GM23338 (cell line): ENCODE measurements around the gene ZFYVE21. TPM values are rescaled to one million over a fixed set of nuclear protein-coding genes. Genes with fewer than 3 reads are reported as not detected.

ENCODE experiments used
- ATAC-seq: fragments of 200-7000 bp; cut with Tn5 transposase; 3 replicates; pipeline ENCODE4 v1.9.1; 2020
- DNase-seq: peaks from one replicate; pipeline ENCODE4 v3.0.0-alpha.2; 2015; ENCODE audit warnings: low spot score
- H2AFZ ChIP-seq: fragments of 200-600 bp; sonication (generic); 2 replicates; pipeline ENCODE4 v1.8.0; 2016; ENCODE audit warnings: antibody characterized with exemption, mild to moderate bottlenecking, moderate library complexity
- H3F3A ChIP-seq: fragments of 200-600 bp; sonication (generic); replicated peaks from 2 replicates; pipeline ENCODE4 v1.8.0; 2017; ENCODE audit warnings: antibody characterized with exemption, mixed run types, low read depth
- H3K27ac ChIP-seq: fragments of 200-600 bp; sonication (generic); 2 replicates; pipeline ENCODE4 v1.6.1; 2016; ENCODE audit warnings: low read depth
- H3K27me3 ChIP-seq: fragments of 200-600 bp; sonication (generic); 2 replicates; pipeline ENCODE4 v1.8.0; 2016; ENCODE audit warnings: mild to moderate bottlenecking, mixed run types, moderate library complexity; ENCODE audit not compliant: insufficient read depth
- H3K36me3 ChIP-seq: fragments of 200-600 bp; sonication (generic); 2 replicates; pipeline ENCODE4 v1.8.0; 2016; ENCODE audit warnings: mild to moderate bottlenecking; ENCODE audit not compliant: insufficient read depth
- H3K4me1 ChIP-seq: fragments of 200-600 bp; sonication (generic); 2 replicates; pipeline ENCODE4 v1.8.0; 2016; ENCODE audit warnings: mild to moderate bottlenecking, moderate library complexity; ENCODE audit not compliant: insufficient read depth
- H3K4me2 ChIP-seq: fragments of 200-600 bp; sonication (generic); 2 replicates; pipeline ENCODE4 v1.7.1; 2017; ENCODE audit warnings: mixed run types
- H3K4me3 ChIP-seq: fragments of 200-600 bp; sonication (generic); 2 replicates; pipeline ENCODE4 v1.6.1; 2016; ENCODE audit warnings: mixed run types
- H3K79me2 ChIP-seq: fragments of 200-600 bp; sonication (generic); replicated peaks from 2 replicates; pipeline ENCODE4 v1.8.0; 2017; ENCODE audit warnings: mild to moderate bottlenecking; ENCODE audit not compliant: insufficient read depth
- H3K9me2 ChIP-seq: fragments of 200-600 bp; sonication (generic); 2 replicates; pipeline ENCODE4 v1.8.0; 2017; ENCODE audit not compliant: insufficient read depth
- H4K20me1 ChIP-seq: fragments of 200-600 bp; sonication (generic); replicated peaks from 2 replicates; pipeline ENCODE4 v1.8.0; 2017; ENCODE audit warnings: mild to moderate bottlenecking; ENCODE audit not compliant: insufficient read depth
- H3K27ac Mint-ChIP-seq: 2 replicates; pipeline ENCODE4 v1.8.0; 2020; ENCODE audit warnings: inconsistent platforms, mild to moderate bottlenecking, moderate library complexity, mixed read lengths
- H3K27me3 Mint-ChIP-seq: 3 replicates; pipeline ENCODE4 v1.8.0; 2022; ENCODE audit warnings: low read depth, mild to moderate bottlenecking, moderate library complexity, mixed read lengths, inconsistent platforms; ENCODE audit not compliant: insufficient read depth, poor library complexity
- H3K36me3 Mint-ChIP-seq: 3 replicates; pipeline ENCODE4 v1.8.0; 2021; ENCODE audit warnings: low read depth, mild to moderate bottlenecking, inconsistent platforms, moderate library complexity, mixed read lengths
- H3K4me1 Mint-ChIP-seq: 3 replicates; pipeline ENCODE4 v1.8.0; 2020; ENCODE audit warnings: mild to moderate bottlenecking, inconsistent platforms, mixed read lengths
- H3K4me3 Mint-ChIP-seq: 3 replicates; pipeline ENCODE4 v1.8.0; 2021; ENCODE audit warnings: moderate library complexity, mild to moderate bottlenecking, inconsistent platforms, mixed read lengths
- H3K9me3 Mint-ChIP-seq: 3 replicates; pipeline ENCODE4 v1.8.0; 2020; ENCODE audit warnings: moderate library complexity, mild to moderate bottlenecking, inconsistent platforms, mixed read lengths
- CREB1 ChIP-seq: fragments of 250-450 bp; sonication (Bioruptor Pico); IDR thresholded peaks from 2 replicates; pipeline ENCODE4 v1.5.0; 2020; ENCODE audit warnings: low read depth, mild to moderate bottlenecking, moderate library complexity
- CTCF ChIP-seq, 2 experiments: fragments of 200-600 bp in 1 of 2; sonication (generic) in 1 of 2; conservative IDR thresholded peaks; 2 replicates each; pipeline versions ENCODE4 v1.5.1 to v1.6.1; 2016 to 2017; ENCODE audit warnings: antibody characterized with exemption in 2 of 2, low read depth in 2 of 2, mild to moderate bottlenecking in 2 of 2, moderate library complexity in 1 of 2
- ETS1 ChIP-seq: IDR thresholded peaks from 2 replicates; pipeline ENCODE4 v1.6.1; 2016; ENCODE audit warnings: antibody characterized with exemption
- EZH2 ChIP-seq: fragments of 200-600 bp; sonication (generic); IDR thresholded peaks from one replicate; pipeline ENCODE4 v1.8.0; 2017; ENCODE audit warnings: antibody characterized with exemption, mild to moderate bottlenecking, low read depth; ENCODE audit not compliant: unreplicated experiment
- EZH2phosphoT487 ChIP-seq: fragments of 200-600 bp; sonication (generic); IDR thresholded peaks from one replicate; pipeline ENCODE4 v1.8.1; 2018; ENCODE audit warnings: antibody characterized with exemption; ENCODE audit not compliant: unreplicated experiment
- JUNB ChIP-seq: IDR thresholded peaks from one replicate; pipeline ENCODE4 v1.6.1; 2016; ENCODE audit warnings: antibody characterized with exemption; ENCODE audit not compliant: unreplicated experiment
- NANOG ChIP-seq: IDR thresholded peaks from 2 replicates; pipeline ENCODE4 v1.6.1; 2016; ENCODE audit warnings: antibody characterized with exemption, borderline replicate concordance
- POLR2AphosphoS5 ChIP-seq: IDR thresholded peaks from 2 replicates; pipeline ENCODE4 v1.6.1; 2016; ENCODE audit warnings: antibody characterized with exemption, low read depth
- REST ChIP-seq: IDR thresholded peaks from one replicate; pipeline ENCODE4 v1.6.1; 2018; ENCODE audit warnings: antibody characterized with exemption; ENCODE audit not compliant: unreplicated experiment
- STAT1 ChIP-seq: IDR thresholded peaks from one replicate; pipeline ENCODE4 v1.6.1; 2016; ENCODE audit warnings: antibody characterized with exemption; ENCODE audit not compliant: unreplicated experiment
- ZNF114 ChIP-seq: fragments of 250-450 bp; sonication (Bioruptor Pico); IDR thresholded peaks from 2 replicates; pipeline ENCODE4 v1.5.0; 2020; ENCODE audit warnings: mild to moderate bottlenecking, moderate library complexity
- ZNF331 ChIP-seq: fragments of 250-450 bp; sonication (Bioruptor Pico); IDR thresholded peaks from 2 replicates; pipeline ENCODE4 v1.5.0; 2020; ENCODE audit warnings: low read depth, mild to moderate bottlenecking, moderate library complexity
- ZNF462 ChIP-seq: fragments of 250-450 bp; sonication (Bioruptor Pico); IDR thresholded peaks from 2 replicates; pipeline ENCODE4 v1.5.0; 2020; ENCODE audit warnings: mild to moderate bottlenecking, moderate library complexity
- polyA plus RNA-seq: library from polyadenylated mRNA; unstranded; fragments of >200 nt; fragmentation: Nextera tagmentation; extraction: Ambion mirVana; gene quantifications from 2 replicates; pipeline ENCODE4 v1.2.1, GENCODE V29; 2016
- total RNA-seq: library from RNA; depleted of rRNA; stranded (reverse); fragments of >200 nt; shearing (Covaris generic); gene quantifications from 2 replicates; pipeline ENCODE4 v1.2.3, GENCODE V29; 2014

Gene ZFYVE21
- total and polyA plus RNA-seq, 2 experiments from 2014 or later = 88.0 to 89.6 TPM

- H3K9me2 ChIP-seq = no peaks in the 10 kb centered on the region
- ATAC-seq (no peak), DNase-seq (no peak)
- no peak overlapping the region for H2AFZ ChIP-seq
- H3K36me3 ChIP-seq = no peaks in the 10 kb centered on the region
- no peaks in the 10 kb centered on the region for H3K9me3 Mint-ChIP-seq
- no peaks in the 10 kb centered on the region for H3K4me1 ChIP-seq
- peaks cover 10% of the 10 kb centered on the region for H3K79me2 ChIP-seq
- no peak overlapping the region for H3K4me3 Mint-ChIP-seq
- H3K27ac Mint-ChIP-seq = no peak overlapping the region
- no peak for TF ChIP-seq CREB1 (CRISPR knock-in tag)
- TF ChIP-seq CTCF (conservative IDR thresholded peaks at IDR 0.05; ENCODE audit: low read depth in 2 of 2) = no peak
- TF ChIP-seq ZNF462 (CRISPR knock-in tag) = no peak
- no peak for TF ChIP-seq STAT1
- TF ChIP-seq EZH2 = no peak
- TF ChIP-seq NANOG = no peak
- no peak for TF ChIP-seq ZNF331 (CRISPR knock-in tag)
- no peak for TF ChIP-seq REST
- TF ChIP-seq JUNB = no peak
- TF ChIP-seq POLR2AphosphoS5 = no peak
- no peak for TF ChIP-seq ZNF114
- no peak for TF ChIP-seq ETS1
- TF ChIP-seq EZH2phosphoT487 = no peak
- no peak overlapping the region for H3K4me2 ChIP-seq
- peaks cover 2% of the 10 kb centered on the region for H3K27me3 Mint-ChIP-seq
- peaks cover 7% of the 10 kb centered on the region; the same call in 1 of the 2 replicates for H4K20me1 ChIP-seq
- no peaks in the 10 kb centered on the region for H3K27me3 ChIP-seq
- H3K36me3 Mint-ChIP-seq = peaks cover 22% of the 10 kb centered on the region
- no peak overlapping the region for H3K4me3 ChIP-seq
- H3K27ac ChIP-seq = no peak overlapping the region
- H3F3A ChIP-seq = no peaks in the 10 kb centered on the region
- H3K4me1 Mint-ChIP-seq = peaks cover 5% of the 10 kb centered on the region; the same call in 1 of the 3 replicates
Measured at GRCh38 chr14:103728721-103729120, 13.1 kb downstream of the ZFYVE21 start.
